Measurements from ENCODE around the gene NUP58.

Gene NUP58

GRCh38 chr13:25301347-25302113 lies at the start of gene NUP58:
Gene NUP58 (plus strand): TSS chr13:25301625. CDS start chr13:25301774, 149 bp downstream.
- DNase-seq = peak; percentile 45

- no peak for DNase-seq
These were observed 49.2 kb upstream of the NUP58 start for GRCh38 chr13:25252225-25252624.

- no peak for DNase-seq
These were observed 48.7 kb upstream of the NUP58 start for GRCh38 chr13:25252752-25253151.

GRCh38 chr13:25253702-25254101 lies 47.7 kb upstream of the NUP58 start:
- DNase-seq = no peak

- no peak for DNase-seq
These were observed 39.2 kb upstream of the NUP58 start for GRCh38 chr13:25262261-25262660.

- no peak for DNase-seq
These were observed 34.7 kb upstream of the NUP58 start for GRCh38 chr13:25266706-25267105.

- no peak for DNase-seq
These were observed 33.7 kb upstream of the NUP58 start for GRCh38 chr13:25267715-25268114.

GRCh38 chr13:25268561-25268960 lies 32.9 kb upstream of the NUP58 start:
- DNase-seq = no peak

- DNase-seq = no peak
These were observed 24.7 kb upstream of the NUP58 start for GRCh38 chr13:25276748-25277147.

- no peak for DNase-seq
These were observed 21.0 kb upstream of the NUP58 start for GRCh38 chr13:25280396-25280795.

- DNase-seq = no peak
These were observed 20.1 kb upstream of the NUP58 start for GRCh38 chr13:25281193-25281934.

- DNase-seq = no peak
These were observed 19.5 kb upstream of the NUP58 start for GRCh38 chr13:25281935-25282332.

GRCh38 chr13:25286308-25286968 lies 15.0 kb upstream of the NUP58 start:
- DNase-seq = no peak

GRCh38 chr13:25286969-25287961 lies 14.2 kb upstream of the NUP58 start, which contains the start of gene MTMR6:
Gene MTMR6 (minus strand): TSS chr13:25287488. CDS start chr13:25287247, 241 bp downstream.
- DNase-seq = peak; percentile 34

- no peak for DNase-seq
These were observed 12.5 kb upstream of the NUP58 start for GRCh38 chr13:25288966-25289365.

- DNase-seq = no peak
These were observed 9.7 kb upstream of the NUP58 start for GRCh38 chr13:25291691-25292090.

GRCh38 chr13:25292301-25292700 lies 9.1 kb upstream of the NUP58 start:
- no peak for DNase-seq

- no peak for DNase-seq
These were observed 6.2 kb upstream of the NUP58 start for GRCh38 chr13:25295228-25295627.

- DNase-seq = no peak
These were observed 5.7 kb upstream of the NUP58 start for GRCh38 chr13:25295701-25296100.

- no peak for DNase-seq
These were observed 521 bp upstream of the NUP58 start for GRCh38 chr13:25300861-25301346.

GRCh38 chr13:25302121-25302520 lies 696 bp downstream of the NUP58 start:
- no peak for DNase-seq

Measured in NCI-H1417 treated with DMSO at 0.1 percent for 48 hours (cell line).